Stimulated activated naive B cell treated with anti-CD40 and anti-IgM and Interleukin-4, amounts not matched to agents 10 μg/mL and 1 μg/mL and 100 μg/mL, for 72 hours (primary cell): ENCODE data around the gene MYH14.
"Not testable (repeated sequence)": the region's sequence is repeated elsewhere in the genome, so short reads cannot be mapped to it uniquely, and the experiment has no call there.

Experiments
- ATAC-seq, 2 donors: fragments of 150-1000 bp; cut with Tn5 transposase; replicated peaks; 2 replicates each; pipeline ENCODE4 v1.10.0; 2021; ENCODE audit warnings: moderate library complexity in 1 of 2
- DNase-seq: peaks from one replicate; pipeline ENCODE4 v3.0.0; 2021
- H3K27ac Mint-ChIP-seq: one replicate; pipeline ENCODE4 v1.8.0; 2022; ENCODE audit warnings: mild to moderate bottlenecking, mixed read lengths
- H3K27me3 Mint-ChIP-seq, 2 donors: one replicate each; pipeline ENCODE4 v1.8.0; 2022; ENCODE audit warnings: mixed read lengths in 2 of 2
- H3K36me3 Mint-ChIP-seq, 2 donors: one replicate each; pipeline ENCODE4 v1.8.0; 2022; ENCODE audit warnings: mixed read lengths in 2 of 2, mild to moderate bottlenecking in 1 of 2
- H3K4me1 Mint-ChIP-seq, 2 donors: one replicate each; pipeline ENCODE4 v1.8.0; 2022; ENCODE audit warnings: mixed read lengths in 2 of 2, mild to moderate bottlenecking in 1 of 2
- H3K4me3 Mint-ChIP-seq, 2 donors: one replicate each; pipeline ENCODE4 v1.8.0; 2022; ENCODE audit warnings: mild to moderate bottlenecking in 2 of 2, mixed read lengths in 2 of 2, moderate library complexity in 1 of 2
- H3K9me3 Mint-ChIP-seq, 2 donors: one replicate each; pipeline ENCODE4 v1.8.0; 2022; ENCODE audit warnings: mixed read lengths in 2 of 2, mild to moderate bottlenecking in 1 of 2

MYH14 gene

GRCh38 chr19:50331994-50332243 lies 128.5 kb downstream of the MYH14 start:
- Mint-ChIP-seq H3K4me3 (peak overlapping the region; percentile 92), H3K4me1 (peaks cover 61 to 82% of the 10 kb centered on the region in 2 donors), H3K27ac (peak overlapping the region; percentile 47), H3K9me3 (peaks cover 0 to 2% of the 10 kb centered on the region in 2 donors), H3K36me3 (peaks cover 52 to 64% of the 10 kb centered on the region in 2 donors), H3K27me3 (peaks cover 9 to 10% of the 10 kb centered on the region in 2 donors)
- DNase-seq (no peak), ATAC-seq (no peak)

DNA sequence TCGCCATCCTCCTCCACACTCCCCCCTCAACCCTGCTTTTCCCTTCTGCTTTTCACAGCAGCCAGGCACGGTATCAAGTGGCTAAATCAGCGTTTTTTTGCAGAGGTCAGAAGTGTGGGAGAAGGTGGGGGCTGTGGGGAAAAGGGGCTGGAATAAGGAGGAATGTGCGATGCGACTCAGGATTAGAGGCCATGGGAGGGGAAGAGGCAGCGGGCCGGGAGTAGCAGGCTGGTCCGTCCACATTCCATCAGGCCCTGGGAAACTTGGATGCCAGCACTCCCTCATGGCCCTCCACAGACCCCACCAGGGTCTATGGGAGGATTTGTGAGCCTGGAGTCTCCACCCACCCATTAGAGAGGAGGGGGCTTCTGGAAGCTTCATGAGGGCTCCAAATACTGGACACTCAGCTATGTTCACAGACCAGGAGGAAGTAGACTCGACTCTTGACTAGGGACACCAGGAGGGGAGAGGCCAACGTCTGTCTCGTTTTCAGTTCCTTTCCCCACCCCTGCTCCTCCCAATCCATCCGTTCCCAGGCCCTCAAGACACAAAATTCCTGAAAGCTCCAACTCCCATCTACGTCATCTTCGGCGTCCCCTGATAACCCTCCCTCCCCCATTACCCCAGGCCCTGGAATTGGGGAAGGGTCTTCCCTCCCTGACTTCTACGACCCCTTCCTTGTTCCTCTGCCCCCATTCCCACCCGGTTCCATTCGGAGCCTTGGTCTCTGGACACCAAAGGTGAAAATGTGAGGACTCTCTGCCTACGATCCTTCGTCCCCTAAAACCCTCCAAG lies 129.0 kb downstream of the MYH14 start:
- peaks cover 4 to 5% of the 10 kb centered on the region in 2 donors for H3K27me3 Mint-ChIP-seq
- DNase-seq (no peak), ATAC-seq (no peak)
- peak overlapping the region; percentile 47 for H3K27ac Mint-ChIP-seq
- peaks cover 0 to 2% of the 10 kb centered on the region in 2 donors for H3K9me3 Mint-ChIP-seq
- peaks cover 54 to 64% of the 10 kb centered on the region in 2 donors for H3K36me3 Mint-ChIP-seq
- H3K4me1 Mint-ChIP-seq, result peaks cover 61 to 82% of the 10 kb centered on the region in 2 donors
- peak overlapping the region; percentile 92 for H3K4me3 Mint-ChIP-seq

DNA sequence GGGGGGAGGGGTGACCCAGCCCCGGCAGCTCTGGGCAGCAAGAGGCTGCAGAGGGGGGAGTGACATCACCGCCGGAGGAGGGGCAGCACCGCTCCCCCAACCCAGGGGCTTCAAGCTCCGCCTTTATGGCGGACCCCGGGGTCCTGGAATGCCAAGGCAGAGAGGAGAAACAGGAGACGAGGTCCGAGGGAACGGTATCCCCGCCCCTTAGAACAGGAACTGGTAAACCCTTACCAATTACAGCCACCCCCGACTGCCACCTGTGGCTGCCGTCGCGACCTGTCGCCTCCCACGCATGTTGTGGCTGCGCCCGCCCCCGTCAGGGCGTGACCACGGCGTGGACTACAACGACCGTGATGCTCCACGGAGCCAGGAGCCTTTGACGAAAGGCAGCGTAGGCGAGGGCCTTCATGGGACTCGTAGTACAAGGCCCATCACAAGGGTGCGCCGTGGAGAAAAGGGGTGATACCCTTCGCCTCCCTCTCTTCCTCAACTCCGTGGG lies 129.9 kb downstream of the MYH14 start:
- no peaks in the 10 kb centered on the region for H3K27me3 Mint-ChIP-seq
- peaks cover 58 to 65% of the 10 kb centered on the region in 2 donors for H3K36me3 Mint-ChIP-seq
- peak overlapping the region; percentile 47 for H3K27ac Mint-ChIP-seq
- H3K4me1 Mint-ChIP-seq, result peaks cover 62 to 83% of the 10 kb centered on the region in 2 donors
- peak; percentile 98 for DNase-seq
- peak overlapping the region; percentile 92 for H3K4me3 Mint-ChIP-seq
- peaks cover 0 to 2% of the 10 kb centered on the region in 2 donors for H3K9me3 Mint-ChIP-seq
- ATAC-seq, result peak; percentile 49 to 53

- Mint-ChIP-seq H3K4me3 (peak overlapping the region; percentile 92), H3K27ac (peak overlapping the region; percentile 47), H3K27me3 (no peaks in the 10 kb centered on the region), H3K4me1 (peaks cover 64 to 87% of the 10 kb centered on the region in 2 donors), H3K9me3 (peaks cover 0 to 2% of the 10 kb centered on the region in 2 donors), H3K36me3 (peaks cover 62 to 69% of the 10 kb centered on the region in 2 donors)
- ATAC-seq, result peak; percentile 1 to 6
- no peak for DNase-seq
Measured at GRCh38 chr19:50333737-50334617, 130.6 kb downstream of the MYH14 start.

DNA sequence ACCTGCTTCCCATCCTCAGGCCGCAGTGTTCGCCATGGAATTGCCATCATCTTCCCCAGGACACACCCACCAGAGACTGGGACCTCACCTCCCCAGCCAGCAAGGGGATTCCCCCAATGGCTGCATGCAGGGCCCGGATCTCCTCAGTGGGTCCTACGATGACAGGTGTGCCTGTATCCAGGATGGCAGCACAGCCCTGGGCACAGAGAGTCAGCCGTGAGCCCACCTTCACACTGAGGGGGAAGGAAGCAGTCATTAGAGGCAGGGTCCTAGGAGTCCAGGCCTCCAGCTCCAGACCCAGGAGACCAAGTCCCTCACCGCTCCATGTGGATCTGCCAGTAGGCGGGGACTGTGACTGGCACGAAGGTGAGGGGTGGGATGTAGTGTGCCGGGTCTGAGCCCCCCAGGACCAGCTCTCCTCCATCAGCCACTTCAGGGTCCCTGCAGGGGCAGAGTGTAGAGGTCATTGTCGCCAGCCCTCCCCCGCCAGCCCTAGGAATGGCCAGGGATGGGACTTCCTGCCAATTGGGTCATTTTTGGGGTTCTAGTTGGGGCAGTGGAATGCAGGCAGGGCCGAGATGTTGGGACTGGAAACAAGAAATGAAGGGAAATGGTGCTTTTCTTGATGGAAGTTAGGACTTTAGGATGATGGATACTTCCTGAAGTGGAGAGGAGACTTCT lies 131.5 kb downstream of the MYH14 start:
- H3K4me1 Mint-ChIP-seq, result peaks cover 63 to 87% of the 10 kb centered on the region in 2 donors
- ATAC-seq (no peak), DNase-seq (no peak)
- no peaks in the 10 kb centered on the region for H3K27me3 Mint-ChIP-seq
- H3K27ac Mint-ChIP-seq, result peak overlapping the region; percentile 77
- H3K4me3 Mint-ChIP-seq, result peak overlapping the region; percentile 77 to 92
- peaks cover 67 to 72% of the 10 kb centered on the region in 2 donors for H3K36me3 Mint-ChIP-seq
- H3K9me3 Mint-ChIP-seq, result peaks cover 0 to 2% of the 10 kb centered on the region in 2 donors

GRCh38 chr19:50337031-50337430 lies 133.6 kb downstream of the MYH14 start:
- H3K27ac Mint-ChIP-seq, result peak overlapping the region; percentile 77
- peaks cover 62 to 81% of the 10 kb centered on the region in 2 donors for H3K4me1 Mint-ChIP-seq
- ATAC-seq, H3K27me3 Mint-ChIP-seq, DNase-seq, H3K9me3 Mint-ChIP-seq: not testable (repeated sequence)
- peak overlapping the region; percentile 68 to 77 for H3K4me3 Mint-ChIP-seq
- H3K36me3 Mint-ChIP-seq, result peaks cover 82 to 83% of the 10 kb centered on the region in 2 donors

- H3K4me3 Mint-ChIP-seq, result peak overlapping the region; percentile 79 to 87
- H3K27ac Mint-ChIP-seq, result peak overlapping the region; percentile 94
- peaks cover 46 to 69% of the 10 kb centered on the region in 2 donors for H3K4me1 Mint-ChIP-seq
- H3K9me3 Mint-ChIP-seq, result peaks cover 2 to 4% of the 10 kb centered on the region in 2 donors
- no peak for DNase-seq
- H3K27me3 Mint-ChIP-seq, result no peaks in the 10 kb centered on the region
- H3K36me3 Mint-ChIP-seq, result peaks cover 72 to 73% of the 10 kb centered on the region in 2 donors
- no peak for ATAC-seq
Measured at GRCh38 chr19:50340331-50340730, 136.9 kb downstream of the MYH14 start.

GRCh38 chr19:50341091-50341564 lies 137.7 kb downstream of the MYH14 start:
- Mint-ChIP-seq H3K36me3 (peaks cover 66 to 71% of the 10 kb centered on the region in 2 donors), H3K27ac (peak overlapping the region; percentile 94), H3K27me3 (no peaks in the 10 kb centered on the region), H3K4me3 (peak overlapping the region; percentile 79 to 87), H3K9me3 (peaks cover 0 to 4% of the 10 kb centered on the region in 2 donors), H3K4me1 (peaks cover 43 to 70% of the 10 kb centered on the region in 2 donors)
- DNase-seq (peak; percentile 81), ATAC-seq (peak; percentile 79 to 82)

GRCh38 chr19:50344661-50345318 lies 141.4 kb downstream of the MYH14 start:
- peaks cover 0 to 4% of the 10 kb centered on the region in 2 donors for H3K9me3 Mint-ChIP-seq
- peak; percentile 55 to 62 for ATAC-seq
- peak overlapping the region; percentile 87 to 91 for H3K4me3 Mint-ChIP-seq
- peak overlapping the region; percentile 97 for H3K27ac Mint-ChIP-seq
- no peaks in the 10 kb centered on the region for H3K27me3 Mint-ChIP-seq
- H3K36me3 Mint-ChIP-seq, result peaks cover 39 to 46% of the 10 kb centered on the region in 2 donors
- peak; percentile 81 for DNase-seq
- peaks cover 41 to 74% of the 10 kb centered on the region in 2 donors for H3K4me1 Mint-ChIP-seq

- Mint-ChIP-seq H3K4me3 (peak overlapping the region; percentile 62 to 66), H3K4me1 (peaks cover 43 to 83% of the 10 kb centered on the region in 2 donors), H3K36me3 (peaks cover 23 to 30% of the 10 kb centered on the region in 2 donors), H3K27ac (peak overlapping the region; percentile 92)
- H3K27me3 Mint-ChIP-seq, H3K9me3 Mint-ChIP-seq: not testable (repeated sequence)
- peak; percentile 82 for DNase-seq
- peak; percentile 58 to 62 for ATAC-seq
Measured at GRCh38 chr19:50347089-50347581, 143.7 kb downstream of the MYH14 start.

DNA sequence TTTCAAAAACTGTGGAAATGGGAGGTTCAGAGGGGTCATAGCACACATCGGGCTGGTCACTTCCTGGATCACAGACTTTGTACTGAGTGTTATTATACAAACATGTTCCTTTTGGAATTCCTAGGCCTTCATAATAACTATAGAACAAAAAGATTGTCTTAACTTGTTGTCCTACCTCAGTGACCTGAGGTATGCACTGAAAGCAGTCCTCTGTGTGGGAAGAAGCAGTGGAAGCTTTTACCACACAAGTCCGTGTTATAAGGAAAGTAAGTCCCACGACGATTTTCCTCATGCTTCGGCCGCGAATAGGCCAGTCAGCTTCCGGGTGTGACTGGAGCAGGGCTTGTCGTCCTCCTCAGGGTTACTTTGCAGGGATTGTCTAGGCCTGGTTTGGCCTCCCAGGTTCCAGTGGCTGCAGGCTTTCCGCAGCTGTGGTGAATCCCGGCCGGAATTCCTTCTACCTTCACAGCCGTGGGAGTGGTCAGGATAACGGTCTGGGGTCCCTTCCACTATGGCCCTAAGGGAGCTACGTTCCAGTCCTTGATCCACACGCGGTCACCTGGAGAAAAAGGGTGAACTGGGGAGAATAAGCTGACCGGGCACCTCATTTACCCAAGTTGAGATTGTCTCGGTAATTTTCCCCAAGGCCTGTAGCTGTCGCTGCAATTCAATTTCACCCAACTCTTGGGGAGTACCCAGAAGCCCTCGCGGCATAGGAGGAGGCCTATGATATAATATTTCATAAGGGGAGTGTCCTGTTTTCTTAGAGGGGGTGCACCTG lies 146.0 kb downstream of the MYH14 start:
- peak overlapping the region; percentile 73 for H3K27ac Mint-ChIP-seq
- peak overlapping the region; percentile 4 to 39 for H3K4me3 Mint-ChIP-seq
- peaks cover 35 to 70% of the 10 kb centered on the region in 2 donors for H3K4me1 Mint-ChIP-seq
- no peaks in the 10 kb centered on the region for H3K27me3 Mint-ChIP-seq
- peaks cover 10 to 16% of the 10 kb centered on the region in 2 donors for H3K36me3 Mint-ChIP-seq
- no peak for DNase-seq
- no peaks in the 10 kb centered on the region for H3K9me3 Mint-ChIP-seq
- ATAC-seq, result no peak

GRCh38 chr19:50352242-50352641 lies 148.8 kb downstream of the MYH14 start:
- peaks cover 3 to 7% of the 10 kb centered on the region in 2 donors for H3K36me3 Mint-ChIP-seq
- no peak overlapping the region for H3K27ac Mint-ChIP-seq
- H3K9me3 Mint-ChIP-seq, result no peaks in the 10 kb centered on the region
- peaks cover 26 to 48% of the 10 kb centered on the region in 2 donors for H3K4me1 Mint-ChIP-seq
- ATAC-seq (no peak), DNase-seq (no peak)
- no peaks in the 10 kb centered on the region for H3K27me3 Mint-ChIP-seq
- no peak overlapping the region for H3K4me3 Mint-ChIP-seq
